HepG2 (cell line): ENCODE measurements around the gene SPPL3. TPM values are rescaled to one million over a fixed set of nuclear protein-coding genes. Genes with fewer than 3 reads are reported as not detected.

ENCODE experiments used
- ADNP ChIP-seq: sonication (generic); formaldehyde crosslinking; IDR thresholded peaks from 2 replicates; pipeline ENCODE4 v1.4.0; 2020; ENCODE audit warnings: missing genetic modification reagents
- AGO1 ChIP-seq: fragments of 200-400 bp; formaldehyde crosslinking; IDR thresholded peaks from 2 replicates; pipeline ENCODE4 v1.6.1; 2017; ENCODE audit warnings: mild to moderate bottlenecking, low read depth, low read length, moderate library complexity; ENCODE audit not compliant: poor library complexity, severe bottlenecking
- ARHGAP35 ChIP-seq: sonication (generic); formaldehyde crosslinking; IDR thresholded peaks from 2 replicates; pipeline ENCODE4 v1.9.0; 2022; ENCODE audit warnings: mild to moderate bottlenecking, inconsistent platforms, moderate library complexity, missing genetic modification reagents, borderline replicate concordance
- ARID2 ChIP-seq: sonication (generic); formaldehyde crosslinking; IDR thresholded peaks from 2 replicates; pipeline ENCODE4 v1.8.1; 2022; ENCODE audit warnings: mild to moderate bottlenecking, missing genetic modification reagents, borderline replicate concordance
- MLLT10 ChIP-seq: sonication (generic); formaldehyde crosslinking; IDR thresholded peaks from 2 replicates; pipeline ENCODE4 v1.4.0; 2020; ENCODE audit warnings: missing genetic modification reagents
- MTA1 ChIP-seq: sonication (generic); formaldehyde crosslinking; IDR thresholded peaks from 2 replicates; pipeline ENCODE4 v1.4.0; 2020; ENCODE audit warnings: missing genetic modification reagents, mild to moderate bottlenecking, borderline replicate concordance
- POGZ ChIP-seq: sonication (generic); formaldehyde crosslinking; IDR thresholded peaks from 2 replicates; pipeline ENCODE4 v1.4.0; 2020; ENCODE audit warnings: mild to moderate bottlenecking, missing genetic modification reagents
- SRSF9 ChIP-seq: fragments of 200-400 bp; formaldehyde crosslinking; IDR thresholded peaks from 2 replicates; pipeline ENCODE4 v1.6.1; 2018; ENCODE audit warnings: borderline replicate concordance, mild to moderate bottlenecking, low read depth, low read length; ENCODE audit not compliant: insufficient read depth, poor library complexity, severe bottlenecking
- TRIM24 ChIP-seq: sonication (generic); formaldehyde crosslinking; IDR thresholded peaks from 2 replicates; pipeline ENCODE4 v1.8.0; 2022; ENCODE audit warnings: mild to moderate bottlenecking, missing genetic modification reagents
- ZFP37 ChIP-seq: sonication (generic); formaldehyde crosslinking; IDR thresholded peaks from 2 replicates; pipeline ENCODE4 v1.4.0; 2020; ENCODE audit warnings: missing genetic modification reagents, borderline replicate concordance
- ZNF335 ChIP-seq: sonication (generic); formaldehyde crosslinking; IDR thresholded peaks from 2 replicates; pipeline ENCODE4 v1.4.0; 2020; ENCODE audit warnings: missing genetic modification reagents
- ZNF614 ChIP-seq: IDR thresholded peaks from 2 replicates; pipeline ENCODE4 v1.6.1; 2018; ENCODE audit warnings: missing biosample characterization, missing genetic modification reagents, inconsistent platforms, borderline replicate concordance
- polyA plus RNA-seq, 8 experiments: library from polyadenylated mRNA; depleted of rRNA in 3 of 8; stranded (reverse) in 7 of 8; unstranded in 1 of 8; fragments of >200 nt; fragmentation: Illumina TruSeq in 4 of 8; extraction: Trizol in 4 of 8; gene quantifications; 2 replicates each; pipeline versions ENCODE4 v1.2.1 to v1.2.3, GENCODE V29; 2011 to 2016; ENCODE audit warnings: low read depth in 4 of 8, missing spikeins in 1 of 8, mixed read lengths in 1 of 8; ENCODE audit not compliant: insufficient read depth in 1 of 8
- total RNA-seq, 5 experiments: library from RNA; depleted of rRNA; stranded (reverse); fragments of >200 nt; fragmentation: Illumina TruSeq; extraction: Trizol; gene quantifications; 2 replicates each; pipeline ENCODE4 v1.2.3, GENCODE V29; 2016; ENCODE audit warnings: low read depth in 1 of 5
- TF ChIP-seq, protein P1 (sequence below): sonication (generic); formaldehyde crosslinking; IDR thresholded peaks from 2 replicates; pipeline ENCODE4 v1.8.0; 2022; ENCODE audit warnings: missing genetic modification reagents, mild to moderate bottlenecking, borderline replicate concordance
- TF ChIP-seq, protein P2 (sequence below): sonication (generic); formaldehyde crosslinking; IDR thresholded peaks from 2 replicates; pipeline ENCODE4 v1.9.0; 2022; ENCODE audit warnings: missing genetic modification reagents, mild to moderate bottlenecking, borderline replicate concordance
- TF ChIP-seq, protein P3 (sequence below), 2 experiments: fragments of 450-650 bp in 1 of 2; sonication (generic) in 1 of 2; formaldehyde crosslinking in 1 of 2; IDR thresholded peaks; 2 replicates each; pipeline versions ENCODE4 v1.6.1 to v1.8.0; 2016 to 2022; ENCODE audit warnings: antibody characterized with exemption in 1 of 2, mild to moderate bottlenecking in 1 of 2, missing genetic modification reagents in 1 of 2

SPPL3 gene
- total and polyA plus RNA-seq, 2 of the 13 experiments (the other 11 are each of a cell fraction or from before 2014, with no cell fraction given): 8.9 to 9.1 TPM

- no peak for TF ChIP-seq ARHGAP35 (CRISPR knock-in tag)
- TF ChIP-seq ADNP (CRISPR knock-in tag): 0 out of 2 replicates have a peak, but pooled peaks have one; percentile 11
- TF ChIP-seq TRIM24 (CRISPR knock-in tag): no peak
- TF ChIP-seq, protein P1, sequence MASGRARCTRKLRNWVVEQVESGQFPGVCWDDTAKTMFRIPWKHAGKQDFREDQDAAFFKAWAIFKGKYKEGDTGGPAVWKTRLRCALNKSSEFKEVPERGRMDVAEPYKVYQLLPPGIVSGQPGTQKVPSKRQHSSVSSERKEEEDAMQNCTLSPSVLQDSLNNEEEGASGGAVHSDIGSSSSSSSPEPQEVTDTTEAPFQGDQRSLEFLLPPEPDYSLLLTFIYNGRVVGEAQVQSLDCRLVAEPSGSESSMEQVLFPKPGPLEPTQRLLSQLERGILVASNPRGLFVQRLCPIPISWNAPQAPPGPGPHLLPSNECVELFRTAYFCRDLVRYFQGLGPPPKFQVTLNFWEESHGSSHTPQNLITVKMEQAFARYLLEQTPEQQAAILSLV: no peak
- TF ChIP-seq, protein P2, sequence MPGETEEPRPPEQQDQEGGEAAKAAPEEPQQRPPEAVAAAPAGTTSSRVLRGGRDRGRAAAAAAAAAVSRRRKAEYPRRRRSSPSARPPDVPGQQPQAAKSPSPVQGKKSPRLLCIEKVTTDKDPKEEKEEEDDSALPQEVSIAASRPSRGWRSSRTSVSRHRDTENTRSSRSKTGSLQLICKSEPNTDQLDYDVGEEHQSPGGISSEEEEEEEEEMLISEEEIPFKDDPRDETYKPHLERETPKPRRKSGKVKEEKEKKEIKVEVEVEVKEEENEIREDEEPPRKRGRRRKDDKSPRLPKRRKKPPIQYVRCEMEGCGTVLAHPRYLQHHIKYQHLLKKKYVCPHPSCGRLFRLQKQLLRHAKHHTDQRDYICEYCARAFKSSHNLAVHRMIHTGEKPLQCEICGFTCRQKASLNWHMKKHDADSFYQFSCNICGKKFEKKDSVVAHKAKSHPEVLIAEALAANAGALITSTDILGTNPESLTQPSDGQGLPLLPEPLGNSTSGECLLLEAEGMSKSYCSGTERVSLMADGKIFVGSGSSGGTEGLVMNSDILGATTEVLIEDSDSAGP (CRISPR knock-in tag): 0 out of 2 replicates have a peak, but pooled peaks have one; percentile 7
- TF ChIP-seq MTA1 (CRISPR knock-in tag): no peak
- TF ChIP-seq AGO1: no peak
- no peak for TF ChIP-seq ZNF335 (CRISPR knock-in tag)
- no peak for TF ChIP-seq SRSF9
- TF ChIP-seq ARID2 (CRISPR knock-in tag): no peak
- TF ChIP-seq, protein P3, sequence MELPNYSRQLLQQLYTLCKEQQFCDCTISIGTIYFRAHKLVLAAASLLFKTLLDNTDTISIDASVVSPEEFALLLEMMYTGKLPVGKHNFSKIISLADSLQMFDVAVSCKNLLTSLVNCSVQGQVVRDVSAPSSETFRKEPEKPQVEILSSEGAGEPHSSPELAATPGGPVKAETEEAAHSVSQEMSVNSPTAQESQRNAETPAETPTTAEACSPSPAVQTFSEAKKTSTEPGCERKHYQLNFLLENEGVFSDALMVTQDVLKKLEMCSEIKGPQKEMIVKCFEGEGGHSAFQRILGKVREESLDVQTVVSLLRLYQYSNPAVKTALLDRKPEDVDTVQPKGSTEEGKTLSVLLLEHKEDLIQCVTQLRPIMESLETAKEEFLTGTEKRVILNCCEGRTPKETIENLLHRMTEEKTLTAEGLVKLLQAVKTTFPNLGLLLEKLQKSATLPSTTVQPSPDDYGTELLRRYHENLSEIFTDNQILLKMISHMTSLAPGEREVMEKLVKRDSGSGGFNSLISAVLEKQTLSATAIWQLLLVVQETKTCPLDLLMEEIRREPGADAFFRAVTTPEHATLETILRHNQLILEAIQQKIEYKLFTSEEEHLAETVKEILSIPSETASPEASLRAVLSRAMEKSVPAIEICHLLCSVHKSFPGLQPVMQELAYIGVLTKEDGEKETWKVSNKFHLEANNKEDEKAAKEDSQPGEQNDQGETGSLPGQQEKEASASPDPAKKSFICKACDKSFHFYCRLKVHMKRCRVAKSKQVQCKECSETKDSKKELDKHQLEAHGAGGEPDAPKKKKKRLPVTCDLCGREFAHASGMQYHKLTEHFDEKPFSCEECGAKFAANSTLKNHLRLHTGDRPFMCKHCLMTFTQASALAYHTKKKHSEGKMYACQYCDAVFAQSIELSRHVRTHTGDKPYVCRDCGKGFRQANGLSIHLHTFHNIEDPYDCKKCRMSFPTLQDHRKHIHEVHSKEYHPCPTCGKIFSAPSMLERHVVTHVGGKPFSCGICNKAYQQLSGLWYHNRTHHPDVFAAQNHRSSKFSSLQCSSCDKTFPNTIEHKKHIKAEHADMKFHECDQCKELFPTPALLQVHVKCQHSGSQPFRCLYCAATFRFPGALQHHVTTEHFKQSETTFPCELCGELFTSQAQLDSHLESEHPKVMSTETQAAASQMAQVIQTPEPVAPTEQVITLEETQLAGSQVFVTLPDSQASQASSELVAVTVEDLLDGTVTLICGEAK (IDR thresholded peaks at IDR 0.05): no peak
- TF ChIP-seq, protein P3 (CRISPR knock-in tag; IDR thresholded peaks at IDR 0.05): no peak
- TF ChIP-seq ZNF614: no peak
- no peak for TF ChIP-seq MLLT10
- TF ChIP-seq POGZ (CRISPR knock-in tag): no peak; the same call in 1 of the 2 replicates
- no peak for TF ChIP-seq ZFP37
These were observed 162.4 kb downstream of the SPPL3 start (continued) for GRCh38 chr12:120741476-120742421.
